Hypothalamus (tissue), 51 donors: Measurements from ENCODE around the gene SLC4A11.
"Not testable (repeated sequence)": the region's sequence is repeated elsewhere in the genome, so short reads cannot be mapped to it uniquely, and the experiment has no call there.

Experiments
- DNase-seq, 51 donors: peaks; one replicate each; lab custom pipeline; 2025; lab: John Stamatoyannopoulos, UW

SLC4A11 gene

DNA sequence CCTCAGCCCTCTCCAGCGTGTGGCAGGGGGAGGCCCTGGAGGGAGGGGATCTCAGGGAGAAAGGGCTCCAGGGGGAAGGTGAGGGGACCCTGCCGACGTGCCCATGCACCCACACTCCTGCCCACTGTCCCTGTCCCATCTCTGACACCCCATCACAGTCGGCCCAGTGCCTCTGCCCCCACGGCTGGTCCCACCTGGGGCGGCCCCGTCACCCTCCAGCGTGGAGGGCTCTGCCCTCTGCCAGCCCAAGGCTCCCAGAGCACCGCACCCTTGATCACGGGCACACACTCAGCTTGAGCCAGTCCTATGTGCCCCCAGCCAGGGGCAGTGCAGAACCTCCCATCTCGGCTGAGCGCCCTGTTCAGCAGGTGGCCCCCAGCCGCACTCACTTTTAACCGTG, 9.2 kb downstream of the SLC4A11 start:
- no peak for DNase-seq

DNA sequence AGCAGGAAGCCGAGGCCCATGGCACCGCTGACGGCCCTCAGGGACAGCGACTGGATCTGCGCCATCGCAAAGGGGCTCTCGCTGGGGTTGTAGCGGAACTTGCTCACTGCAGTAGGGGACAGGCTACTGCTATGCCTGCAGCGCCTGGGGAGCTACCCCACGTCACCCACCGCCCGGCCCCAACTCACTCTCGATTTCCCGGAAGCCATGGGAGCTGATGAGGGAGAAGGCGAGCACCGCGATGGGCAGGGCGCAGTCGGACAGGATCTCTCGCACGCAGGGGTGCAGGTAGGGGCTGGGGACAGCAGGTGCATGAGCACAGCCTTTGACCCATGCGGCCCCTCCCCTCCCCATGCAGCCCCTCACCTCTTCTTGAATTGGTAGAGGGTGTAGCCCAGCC, 9.8 kb downstream of the SLC4A11 start:
- no peak for DNase-seq

- DNase-seq: no peak
Measured at GRCh38 chr20:3228750-3229032, 10.3 kb downstream of the SLC4A11 start.

- DNase-seq: no peak
Measured at GRCh38 chr20:3227936-3228749, 10.8 kb downstream of the SLC4A11 start.

DNA sequence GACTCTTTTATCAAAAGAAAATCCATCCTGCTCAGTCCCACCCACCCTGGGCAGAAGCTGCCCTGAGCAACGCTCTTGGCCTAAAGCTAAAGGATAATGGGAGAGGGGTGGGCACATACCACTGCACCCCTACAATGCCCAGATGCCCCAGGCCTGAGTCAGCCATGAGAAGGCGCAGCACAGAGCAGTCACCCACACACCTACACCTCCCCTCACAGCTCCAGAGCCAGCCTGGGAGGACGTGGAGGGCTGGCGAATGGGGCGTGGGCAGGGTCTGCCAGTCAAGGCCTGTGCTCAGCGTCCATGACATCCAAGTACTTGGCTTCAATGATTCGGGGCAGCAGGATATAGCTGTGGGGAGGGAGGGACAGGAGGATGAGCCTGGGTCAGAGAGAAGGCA, 11.5 kb downstream of the SLC4A11 start:
- DNase-seq: no peak

- DNase-seq: no peak
Measured at GRCh38 chr20:3226864-3227263, 12.1 kb downstream of the SLC4A11 start.

- no peak for DNase-seq
Measured at GRCh38 chr20:3226093-3226492, 12.9 kb downstream of the SLC4A11 start.

- no peak for DNase-seq
Measured at GRCh38 chr20:3224681-3225421, 14.1 kb downstream of the SLC4A11 start.

GRCh38 chr20:3223994-3224680, 14.9 kb downstream of the SLC4A11 start:
- no peak for DNase-seq

DNA sequence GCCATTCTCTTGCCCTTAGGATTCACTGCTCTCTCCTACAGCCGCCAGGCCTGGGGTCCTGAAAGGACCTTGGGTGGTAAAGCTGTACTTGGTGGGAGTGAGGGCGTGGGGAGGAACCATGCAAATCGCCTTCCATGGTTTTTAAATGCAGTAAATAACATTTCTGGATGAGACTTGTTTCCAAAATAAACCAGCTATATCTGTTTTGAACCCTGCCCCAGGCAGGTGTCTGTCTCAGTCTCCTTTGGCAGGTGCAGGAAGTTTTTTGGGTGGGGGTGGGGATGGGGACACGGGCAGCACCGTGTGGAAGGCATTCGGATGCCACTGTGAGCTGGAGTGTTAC, 15.4 kb downstream of the SLC4A11 start:
- no peak for DNase-seq

DNA sequence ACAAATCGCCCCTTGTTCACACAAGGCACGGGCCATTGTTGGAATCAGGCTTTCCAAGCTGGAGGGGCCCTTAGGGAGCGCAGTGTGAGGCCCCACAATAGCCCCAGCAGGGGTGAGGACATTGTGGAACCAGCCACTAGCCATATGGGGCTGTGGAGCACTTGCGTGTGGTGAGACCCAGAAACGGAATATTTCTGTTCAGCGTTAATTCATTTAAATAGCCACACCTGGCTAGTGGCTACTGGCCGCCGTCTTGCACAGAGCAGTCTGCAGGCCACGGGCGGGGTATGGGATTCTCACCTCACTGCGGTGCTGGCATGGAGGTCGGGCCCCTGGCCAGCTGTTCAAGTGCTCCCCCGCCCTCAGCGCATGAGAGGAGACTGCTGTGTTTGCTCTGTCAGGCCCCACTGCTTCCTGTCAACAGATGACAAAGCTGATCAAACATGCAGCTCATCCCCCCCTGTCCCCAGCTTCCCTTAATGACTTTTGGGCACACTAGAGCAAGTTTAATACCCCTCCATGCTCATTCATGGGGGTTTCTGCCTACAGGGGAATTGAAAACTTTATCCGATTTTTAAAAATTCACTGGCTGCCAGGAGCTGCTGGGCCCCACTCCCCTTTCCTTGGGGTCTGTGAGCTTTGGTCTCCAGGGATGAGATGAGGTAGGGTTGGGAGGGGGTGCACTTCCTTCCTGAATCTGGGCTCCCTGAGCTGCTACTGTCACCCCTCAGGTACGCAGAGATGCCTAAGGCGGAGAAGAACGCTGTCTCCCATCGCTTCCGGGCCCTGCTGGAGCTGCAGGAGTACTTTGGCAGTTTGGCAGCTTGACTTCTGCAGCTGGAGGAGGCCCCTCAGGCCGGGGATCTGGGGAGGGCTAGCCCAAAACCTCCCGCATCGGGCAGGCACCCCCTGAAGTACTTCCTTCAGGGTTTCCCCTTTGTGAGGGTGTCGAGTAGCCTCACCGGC, 16.1 kb downstream of the SLC4A11 start:
- no peak for DNase-seq

- no peak for DNase-seq
Measured at GRCh38 chr20:3221398-3222226, 17.4 kb downstream of the SLC4A11 start.

GRCh38 chr20:3218307-3218988, 20.5 kb downstream of the SLC4A11 start:
- DNase-seq: peak in 25 of 51 donors; percentile 4 to 50 (median 23)

DNA sequence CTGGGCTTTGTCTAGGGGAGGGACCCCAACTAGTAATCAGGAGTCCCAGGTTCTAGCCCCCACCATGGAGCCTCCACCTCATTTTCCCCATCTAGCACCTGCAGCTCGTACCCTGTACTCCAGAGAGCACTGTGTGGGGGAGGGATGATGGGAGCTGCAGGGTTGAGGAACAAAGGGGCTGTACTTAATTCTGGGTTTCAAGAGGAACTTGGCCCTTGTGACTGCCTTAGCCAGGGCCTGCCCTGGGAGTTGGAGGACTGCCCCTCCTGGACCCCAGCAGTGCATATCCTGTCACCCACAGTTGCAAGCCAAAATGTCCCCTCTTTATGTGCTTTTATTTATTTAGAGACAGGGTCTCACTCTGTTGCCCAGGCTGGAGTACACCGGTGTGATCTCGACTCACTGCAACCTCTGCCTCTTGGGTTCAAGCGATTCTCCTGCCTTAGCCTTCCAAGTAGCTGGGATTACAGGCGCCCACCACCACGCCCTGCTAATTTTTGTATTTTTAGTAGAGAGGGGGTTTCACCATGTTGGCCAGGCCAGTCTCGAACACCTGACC, 23.6 kb downstream of the SLC4A11 start:
- not testable (repeated sequence) for DNase-seq

DNA sequence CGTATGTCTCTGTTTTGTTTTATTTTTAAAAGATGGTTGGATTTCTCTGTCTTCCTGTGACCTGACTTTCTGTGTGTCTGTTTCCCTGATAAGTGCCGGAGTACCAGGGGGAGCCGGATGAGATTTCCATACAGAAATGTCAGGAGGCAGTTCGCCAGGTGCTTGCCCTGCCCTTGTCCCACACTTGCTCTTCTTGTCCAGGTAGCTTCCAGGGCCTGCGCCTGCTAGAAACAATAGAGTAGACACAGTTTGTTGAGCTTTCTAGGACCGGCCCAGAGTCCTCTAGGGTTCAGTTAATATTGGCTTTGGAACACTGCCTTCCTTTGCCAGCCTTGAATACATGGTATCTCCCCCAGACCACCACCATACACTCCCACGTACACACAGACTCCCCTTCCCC, 25.8 kb downstream of the SLC4A11 start:
- no peak for DNase-seq

- no peak for DNase-seq
Measured at GRCh38 chr20:3210346-3210745, 28.6 kb downstream of the SLC4A11 start.

DNA sequence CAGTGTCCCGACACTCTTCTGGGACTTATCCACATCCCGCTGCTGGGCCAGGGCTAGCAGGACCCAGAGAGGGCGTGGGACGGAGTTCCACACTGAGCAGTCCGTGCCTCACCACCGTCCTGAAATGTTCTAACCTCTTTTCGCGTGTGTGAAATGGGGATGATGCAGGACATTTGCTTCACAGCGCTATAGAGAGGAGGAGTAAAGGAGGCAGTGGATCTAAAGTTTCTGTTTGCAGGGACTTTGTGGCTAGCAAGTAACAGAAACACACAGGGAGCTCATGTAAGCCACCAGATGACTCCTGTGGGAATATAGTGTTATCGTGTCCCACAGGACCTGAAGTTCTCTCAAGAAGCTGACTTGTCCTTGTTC, 29.1 kb downstream of the SLC4A11 start:
- peak in 1 of 51 donors; percentile 38 for DNase-seq

DNA sequence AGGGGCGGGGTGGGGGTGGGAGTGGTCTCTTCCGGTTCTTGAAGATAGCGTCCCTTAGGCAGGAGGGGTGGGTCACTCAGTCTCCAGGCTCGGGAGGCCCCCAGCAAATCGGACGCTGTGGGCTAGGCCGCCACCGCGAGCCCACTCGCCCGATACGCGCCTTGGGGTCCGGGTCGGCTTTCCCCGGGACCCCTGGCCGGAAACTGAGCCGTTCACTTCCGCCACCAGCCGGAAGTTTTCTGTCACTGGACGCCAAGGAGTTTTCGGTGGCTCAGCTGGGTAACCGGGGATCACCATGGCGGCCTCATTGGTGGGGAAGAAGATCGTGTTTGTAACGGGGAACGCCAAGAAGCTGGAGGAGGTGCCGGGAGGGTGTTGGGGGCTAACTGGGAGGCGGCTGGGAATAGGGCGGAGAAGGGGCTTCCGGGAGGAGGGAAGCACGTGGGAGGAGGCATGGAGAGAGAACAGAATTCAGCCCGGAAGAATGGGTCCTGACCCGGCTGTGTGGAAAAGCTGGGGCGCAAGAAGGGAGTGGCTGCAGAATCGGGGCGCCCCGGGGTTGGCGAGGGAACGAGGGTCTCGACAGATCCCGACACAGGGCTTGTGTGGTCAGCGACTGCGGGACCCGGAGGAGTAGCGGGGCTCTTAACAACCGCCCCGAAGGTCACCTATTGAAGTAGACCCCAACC, 29.6 kb downstream of the SLC4A11 start, which contains the start of gene ITPA:
Gene ITPA (plus strand): TSS at position 242 of the 689 bp plus-strand sequence. CDS start 54 bp downstream, at position 296.
- DNase-seq: peak in 41 of 51 donors; percentile 13 to 77 (median 40)
